ENCODE data around the gene NOTUM.
"Not testable (repeated sequence)": the region's sequence is repeated elsewhere in the genome, so short reads cannot be mapped to it uniquely, and the experiment has no call there.

NOTUM gene

GRCh38 chr17:81924557-81925532, 36.1 kb downstream of the NOTUM start:
- no peak for DNase-seq (ENCODE audit: low read depth in 4 of 4, low spot score in 1 of 4)

GRCh38 chr17:81923302-81924260, 37.4 kb downstream of the NOTUM start:
- DNase-seq (ENCODE audit: low read depth in 4 of 4, low spot score in 1 of 4) = no peak

- no peak for DNase-seq (ENCODE audit: low read depth in 4 of 4, low spot score in 1 of 4)
These were observed 38.3 kb downstream of the NOTUM start for GRCh38 chr17:81922566-81923301.

- DNase-seq (ENCODE audit: low read depth in 4 of 4, low spot score in 1 of 4) = no peak
These were observed 38.9 kb downstream of the NOTUM start for GRCh38 chr17:81921996-81922565.

GRCh38 chr17:81921537-81921862, 39.5 kb downstream of the NOTUM start:
- DNase-seq (ENCODE audit: low read depth in 4 of 4, low spot score in 1 of 4) = no peak

GRCh38 chr17:81920612-81921536, 40.1 kb downstream of the NOTUM start:
- no peak for DNase-seq (ENCODE audit: low read depth in 4 of 4, low spot score in 1 of 4)

- no peak for DNase-seq (ENCODE audit: low read depth in 4 of 4, low spot score in 1 of 4)
These were observed 42.0 kb downstream of the NOTUM start for GRCh38 chr17:81918832-81919545.

GRCh38 chr17:81918333-81918669, 42.7 kb downstream of the NOTUM start:
- DNase-seq (ENCODE audit: low read depth in 4 of 4, low spot score in 1 of 4) = not testable (repeated sequence)

GRCh38 chr17:81917565-81918332, 43.2 kb downstream of the NOTUM start, which contains the start of gene SIRT7:
Gene SIRT7 (minus strand): TSS chr17:81918176. CDS start chr17:81918131, 45 bp downstream.
- DNase-seq (ENCODE audit: low read depth in 4 of 4, low spot score in 1 of 4) = peak; percentile 57 to 74 (median 70)

- DNase-seq (ENCODE audit: low read depth in 4 of 4, low spot score in 1 of 4) = no peak
These were observed 44.6 kb downstream of the NOTUM start for GRCh38 chr17:81916234-81917001.

- DNase-seq (ENCODE audit: low read depth in 4 of 4, low spot score in 1 of 4) = no peak
These were observed 45.7 kb downstream of the NOTUM start for GRCh38 chr17:81915331-81915730.

- no peak for DNase-seq (ENCODE audit: low read depth in 4 of 4, low spot score in 1 of 4)
These were observed 46.7 kb downstream of the NOTUM start for GRCh38 chr17:81914103-81914850.

GRCh38 chr17:81913394-81914102, 47.4 kb downstream of the NOTUM start:
- no peak for DNase-seq (ENCODE audit: low read depth in 4 of 4, low spot score in 1 of 4)

GRCh38 chr17:81912441-81913309, 48.3 kb downstream of the NOTUM start:
- DNase-seq (ENCODE audit: low read depth in 4 of 4, low spot score in 1 of 4) = no peak

GRCh38 chr17:81911969-81912368, 49.0 kb downstream of the NOTUM start:
- DNase-seq (ENCODE audit: low read depth in 4 of 4, low spot score in 1 of 4) = no peak
